Measurements from ENCODE around the gene SLC13A3. TPM values are rescaled to one million over a fixed set of nuclear protein-coding genes. Genes with fewer than 3 reads are reported as not detected.

The SLC13A3 gene
- total RNA-seq, 5 donors from 2014 or later (not counting 1 experiment from before 2014, with no cell fraction given), result 0.16 to 0.49 (median 0.33) TPM; not detected in 1

DNA sequence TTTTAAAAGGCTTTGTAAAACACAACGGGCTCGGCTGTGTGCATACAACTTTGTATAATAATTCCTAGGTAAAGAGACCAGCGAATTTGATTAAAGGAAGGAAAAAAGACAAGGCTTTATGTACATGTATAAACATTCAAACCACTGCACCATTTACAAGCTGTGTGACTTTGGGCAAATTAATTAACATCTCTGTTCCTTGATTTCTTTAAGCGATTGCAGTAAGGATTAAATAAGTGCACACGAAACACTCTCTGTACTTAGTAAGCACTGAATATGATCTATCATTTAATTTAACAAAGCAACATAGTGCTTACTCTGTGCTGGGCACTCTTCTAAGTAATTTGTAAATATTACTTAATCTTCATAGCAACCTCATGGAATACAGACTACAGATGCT lies 81.3 kb downstream of the SLC13A3 start:
- H3K4me1 ChIP-seq (ENCODE audit: control insufficient read depth in 1 of 2, extremely low read depth in 1 of 2, insufficient read depth in 2 of 2, low read length in 2 of 2), result no peaks in the 10 kb centered on the region
- H3K4me3 ChIP-seq (ENCODE audit: control insufficient read depth in 1 of 2, extremely low read depth in 1 of 2, low read length in 1 of 2), result no peak overlapping the region
- no CpG with 5 or more reads among the region's 5 CpGs for WGBS (ENCODE audit: insufficient coverage)
- Mint-ChIP-seq H3K9me3 (no peaks in the 10 kb centered on the region), H3K27me3 (peaks cover 10 to 26% of the 10 kb centered on the region in 2 donors), H3K4me1 (no peaks in the 10 kb centered on the region), H3K4me3 (no peak overlapping the region), H3K36me3 (no peaks in the 10 kb centered on the region), H3K27ac (no peak overlapping the region)
- ATAC-seq (replicated peaks in 1 of 4), result no peak
- peaks cover 0 to 15% of the 10 kb centered on the region in 2 experiments for H3K27me3 ChIP-seq (replicated peaks in 1 of 2; ENCODE audit: control insufficient read depth in 2 of 2, extremely low read depth in 1 of 2, insufficient read depth in 2 of 2, low read length in 1 of 2)
- H3K9me3 ChIP-seq, result no peaks in the 10 kb centered on the region
- H3K36me3 ChIP-seq (ENCODE audit: control insufficient read depth in 2 of 2, extremely low read depth in 1 of 2, insufficient read depth in 1 of 2, low read length in 1 of 2), result no peaks in the 10 kb centered on the region
- DNase-seq, result no peak
- CTCF ChIA-PET, result no interaction called here
- POLR2A ChIA-PET, result no interaction called here
- H3K27ac ChIP-seq (ENCODE audit: low read length), result no peak overlapping the region

DNA sequence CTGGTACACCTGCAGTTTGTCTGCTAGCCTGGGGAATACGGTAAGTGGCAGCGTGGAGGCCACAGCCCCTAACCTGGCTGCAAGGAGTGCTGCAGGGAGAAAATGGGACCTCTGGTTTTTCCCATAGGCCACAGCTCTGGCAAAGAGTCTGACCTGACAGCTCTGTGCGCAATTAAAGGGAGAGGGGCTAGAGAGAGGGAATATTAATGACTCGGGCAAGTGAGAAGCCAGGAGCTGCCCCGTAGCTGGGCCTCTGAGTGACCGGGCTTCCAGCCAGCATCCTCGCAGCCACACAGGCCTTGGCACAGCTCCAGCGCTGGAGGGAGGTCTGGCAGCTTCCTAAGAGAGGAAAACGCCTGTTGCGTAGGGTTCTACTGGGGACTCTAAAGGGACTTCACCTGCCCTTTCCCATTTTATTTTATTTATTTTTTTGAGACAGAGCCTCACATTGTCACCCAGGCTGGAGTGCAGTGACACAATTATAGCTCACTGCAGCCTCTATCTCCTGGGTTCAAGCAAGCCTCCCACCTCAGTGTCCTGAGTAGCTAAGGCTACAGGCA lies 82.6 kb downstream of the SLC13A3 start:
- Mint-ChIP-seq H3K27me3 (peaks cover 9 to 19% of the 10 kb centered on the region in 2 donors), H3K9me3 (no peaks in the 10 kb centered on the region), H3K27ac (no peak overlapping the region), H3K36me3 (no peaks in the 10 kb centered on the region), H3K4me1 (no peaks in the 10 kb centered on the region), H3K4me3 (no peak overlapping the region)
- no peaks in the 10 kb centered on the region for H3K36me3 ChIP-seq (ENCODE audit: control insufficient read depth in 2 of 2, extremely low read depth in 1 of 2, insufficient read depth in 1 of 2, low read length in 1 of 2)
- no peak overlapping the region for H3K27ac ChIP-seq (ENCODE audit: low read length)
- ChIA-PET CTCF (no interaction called here), POLR2A (no interaction called here)
- ATAC-seq (replicated peaks in 1 of 4) (no peak), DNase-seq (no peak)
- H3K9me3 ChIP-seq, result no peaks in the 10 kb centered on the region
- WGBS (ENCODE audit: insufficient coverage), result 70% methylated on average over 7 of the region's 10 CpGs
- H3K4me3 ChIP-seq (ENCODE audit: control insufficient read depth in 1 of 2, extremely low read depth in 1 of 2, low read length in 1 of 2), result no peak overlapping the region
- H3K4me1 ChIP-seq (ENCODE audit: control insufficient read depth in 1 of 2, extremely low read depth in 1 of 2, insufficient read depth in 2 of 2, low read length in 2 of 2), result no peaks in the 10 kb centered on the region
- peaks cover 0 to 22% of the 10 kb centered on the region in 2 experiments for H3K27me3 ChIP-seq (replicated peaks in 1 of 2; ENCODE audit: control insufficient read depth in 2 of 2, extremely low read depth in 1 of 2, insufficient read depth in 2 of 2, low read length in 1 of 2)

DNA sequence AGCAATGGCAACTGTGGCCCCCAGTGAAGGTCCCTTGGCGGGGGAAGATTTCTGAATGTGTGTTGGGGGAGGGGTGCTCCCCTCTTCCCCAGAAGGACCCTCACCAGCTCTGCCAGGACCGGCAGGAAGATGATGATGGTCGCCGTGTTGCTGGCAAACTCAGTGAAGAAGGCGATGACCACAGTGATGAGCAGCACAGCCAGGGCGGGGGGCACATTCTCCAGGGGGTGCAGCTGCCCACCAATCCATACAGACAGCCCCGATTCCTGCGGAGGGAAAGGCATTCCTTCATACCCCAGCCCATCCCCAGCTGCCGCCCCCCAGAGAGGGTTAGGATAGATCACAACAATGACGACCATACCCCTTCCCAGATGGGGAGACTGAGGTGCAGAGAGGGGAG lies 85.1 kb downstream of the SLC13A3 start:
- Mint-ChIP-seq H3K4me1 (no peaks in the 10 kb centered on the region), H3K27me3 (peaks cover 6 to 17% of the 10 kb centered on the region in 2 donors), H3K27ac (no peak overlapping the region), H3K36me3 (no peaks in the 10 kb centered on the region), H3K4me3 (no peak overlapping the region), H3K9me3 (no peaks in the 10 kb centered on the region)
- H3K9me3 ChIP-seq, result no peaks in the 10 kb centered on the region
- peaks cover 0 to 28% of the 10 kb centered on the region in 2 experiments for H3K27me3 ChIP-seq (replicated peaks in 1 of 2; ENCODE audit: control insufficient read depth in 2 of 2, extremely low read depth in 1 of 2, insufficient read depth in 2 of 2, low read length in 1 of 2)
- H3K4me3 ChIP-seq (ENCODE audit: control insufficient read depth in 1 of 2, extremely low read depth in 1 of 2, low read length in 1 of 2), result no peak overlapping the region
- H3K36me3 ChIP-seq (ENCODE audit: control insufficient read depth in 2 of 2, extremely low read depth in 1 of 2, insufficient read depth in 1 of 2, low read length in 1 of 2), result no peaks in the 10 kb centered on the region
- POLR2A ChIA-PET, result no interaction called here
- peaks cover 0 to 4% of the 10 kb centered on the region in 2 experiments for H3K4me1 ChIP-seq (ENCODE audit: control insufficient read depth in 1 of 2, extremely low read depth in 1 of 2, insufficient read depth in 2 of 2, low read length in 2 of 2)
- 70% methylated on average over 2 of the region's 10 CpGs for WGBS (ENCODE audit: insufficient coverage)
- CTCF ChIA-PET, result no interaction called here
- no peak for ATAC-seq (replicated peaks in 1 of 4)
- DNase-seq, result no peak
- H3K27ac ChIP-seq (ENCODE audit: low read length), result no peak overlapping the region

DNA sequence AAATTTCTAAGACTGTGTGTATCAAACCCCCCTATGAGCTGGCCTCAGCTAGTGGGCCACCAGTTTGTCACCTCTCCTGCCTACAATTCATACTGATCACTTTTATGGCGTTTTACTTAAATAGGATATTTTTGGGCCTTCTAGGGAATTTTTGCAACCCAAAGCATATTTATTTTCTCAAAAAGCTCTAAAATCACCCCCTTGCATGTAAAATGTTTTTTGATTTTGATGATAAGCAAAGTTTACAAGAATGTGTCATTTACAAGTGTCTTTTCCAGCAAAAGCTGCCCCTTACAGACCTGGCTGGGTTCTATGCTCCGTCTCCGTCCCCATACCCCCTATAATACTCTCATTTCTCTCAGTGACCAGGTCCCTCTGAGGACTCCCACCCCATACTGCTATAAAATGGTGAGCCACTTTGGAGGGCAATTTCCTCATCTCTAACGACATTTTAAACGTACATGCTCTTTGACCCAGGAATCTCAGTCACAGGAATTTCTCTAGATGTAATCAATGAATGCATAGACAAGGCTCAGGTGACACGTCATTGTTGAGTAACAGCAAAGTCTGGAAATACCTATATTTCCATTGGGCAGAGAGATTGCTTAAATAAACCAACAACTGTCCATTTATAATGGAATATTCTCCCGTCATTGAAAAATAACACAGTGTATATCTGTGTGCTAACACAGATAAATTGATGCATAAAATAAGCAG lies 86.9 kb downstream of the SLC13A3 start:
- WGBS (ENCODE audit: insufficient coverage), result 84% methylated on average over 3 of the region's 7 CpGs
- CTCF ChIA-PET, result no interaction called here
- no peaks in the 10 kb centered on the region for H3K9me3 Mint-ChIP-seq

DNA sequence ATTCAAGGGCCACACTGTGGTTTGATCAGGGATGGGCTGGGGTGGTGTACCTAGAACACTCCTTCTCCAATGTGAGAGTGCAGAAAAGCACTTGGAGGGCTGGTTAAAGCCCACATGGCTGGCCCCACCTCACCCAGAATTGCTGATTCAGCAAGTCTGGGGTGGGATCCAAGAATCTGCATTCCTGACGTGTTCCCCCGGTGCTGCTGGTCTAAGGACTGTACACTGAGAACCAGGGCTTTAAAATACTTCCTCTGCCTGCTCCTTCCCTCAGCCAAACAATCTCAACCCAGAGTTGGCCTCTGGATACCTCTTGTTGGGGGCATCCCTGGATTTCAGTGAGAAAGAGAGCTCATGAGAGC lies 87.4 kb downstream of the SLC13A3 start:
- ATAC-seq (replicated peaks in 1 of 4) (no peak), DNase-seq (no peak)
- Histone ChIP-seq H3K9me3 (no peaks in the 10 kb centered on the region), H3K36me3 (ENCODE audit: control insufficient read depth in 2 of 2, extremely low read depth in 1 of 2, insufficient read depth in 1 of 2, low read length in 1 of 2) (no peaks in the 10 kb centered on the region), H3K4me3 (ENCODE audit: control insufficient read depth in 1 of 2, extremely low read depth in 1 of 2, low read length in 1 of 2) (no peak overlapping the region), H3K4me1 (ENCODE audit: control insufficient read depth in 1 of 2, extremely low read depth in 1 of 2, insufficient read depth in 2 of 2, low read length in 2 of 2) (peaks cover 0 to 4% of the 10 kb centered on the region in 2 experiments), H3K27me3 (replicated peaks in 1 of 2; ENCODE audit: control insufficient read depth in 2 of 2, extremely low read depth in 1 of 2, insufficient read depth in 2 of 2, low read length in 1 of 2) (peaks cover 0 to 28% of the 10 kb centered on the region in 2 experiments), H3K27ac (ENCODE audit: low read length) (no peak overlapping the region)
- 83% methylated on average over 2 of the region's 2 CpGs for WGBS (ENCODE audit: insufficient coverage)
- Mint-ChIP-seq H3K36me3 (no peaks in the 10 kb centered on the region), H3K4me1 (peaks cover 0 to 8% (median 0%) of the 10 kb centered on the region in 3 donors), H3K9me3 (no peaks in the 10 kb centered on the region), H3K27ac (no peak overlapping the region), H3K27me3 (peaks cover 6 to 13% of the 10 kb centered on the region in 2 donors), H3K4me3 (no peak overlapping the region)
- ChIA-PET CTCF (no interaction called here), POLR2A (no interaction called here)

More for the DNA sequence above, 86.9 kb downstream of the SLC13A3 start:
- H3K27me3 ChIP-seq (replicated peaks in 1 of 2; ENCODE audit: control insufficient read depth in 2 of 2, extremely low read depth in 1 of 2, insufficient read depth in 2 of 2, low read length in 1 of 2), result peaks cover 0 to 28% of the 10 kb centered on the region in 2 experiments
- H3K27ac Mint-ChIP-seq, result no peak overlapping the region
- H3K4me1 ChIP-seq (ENCODE audit: control insufficient read depth in 1 of 2, extremely low read depth in 1 of 2, insufficient read depth in 2 of 2, low read length in 2 of 2), result peaks cover 0 to 4% of the 10 kb centered on the region in 2 experiments
- no peak overlapping the region for H3K27ac ChIP-seq (ENCODE audit: low read length)
- H3K27me3 Mint-ChIP-seq, result peaks cover 6 to 13% of the 10 kb centered on the region in 2 donors
- no peaks in the 10 kb centered on the region for H3K9me3 ChIP-seq
- DNase-seq, result no peak
- H3K4me1 Mint-ChIP-seq, result peaks cover 0 to 8% (median 0%) of the 10 kb centered on the region in 3 donors
- H3K36me3 Mint-ChIP-seq, result no peaks in the 10 kb centered on the region
- H3K36me3 ChIP-seq (ENCODE audit: control insufficient read depth in 2 of 2, extremely low read depth in 1 of 2, insufficient read depth in 1 of 2, low read length in 1 of 2), result no peaks in the 10 kb centered on the region
- H3K4me3 Mint-ChIP-seq, result no peak overlapping the region
- POLR2A ChIA-PET, result no interaction called here
- H3K4me3 ChIP-seq (ENCODE audit: control insufficient read depth in 1 of 2, extremely low read depth in 1 of 2, low read length in 1 of 2), result no peak overlapping the region
- ATAC-seq (replicated peaks in 1 of 4), result no peak

DNA sequence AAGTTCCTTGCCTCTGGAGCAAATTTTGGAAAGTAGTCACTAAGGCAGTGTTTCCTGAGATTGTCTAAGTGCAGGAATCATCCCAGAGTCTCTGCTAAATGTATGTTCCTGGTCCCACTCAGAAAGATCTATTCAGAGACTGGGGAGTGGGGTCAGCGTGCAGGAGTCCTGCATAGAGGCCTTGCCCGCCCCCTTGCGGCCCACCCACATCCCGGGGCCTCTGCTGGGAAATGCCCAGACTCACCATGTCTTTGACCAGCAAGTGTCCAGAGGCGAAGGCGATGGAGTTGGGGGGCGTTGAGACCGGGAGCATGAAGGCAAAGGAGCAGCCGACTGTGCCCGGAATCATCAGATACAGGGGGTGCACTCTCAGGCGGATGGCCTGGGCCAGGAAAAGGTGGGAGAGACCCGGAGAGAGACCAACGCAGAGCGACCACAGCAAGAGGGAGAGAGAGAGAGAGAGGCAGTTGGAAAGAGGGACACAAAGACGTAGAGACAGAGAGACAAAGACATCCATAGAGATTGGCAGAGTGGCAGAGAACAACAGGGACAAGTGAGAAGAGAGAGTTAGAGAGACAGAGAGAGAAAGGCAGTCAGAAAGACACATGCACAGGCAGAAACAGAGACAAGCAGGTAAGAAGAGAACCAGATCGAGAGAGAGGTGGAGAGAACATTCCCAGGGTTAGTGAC lies 87.9 kb downstream of the SLC13A3 start:
- no peaks in the 10 kb centered on the region for H3K36me3 ChIP-seq (ENCODE audit: control insufficient read depth in 2 of 2, extremely low read depth in 1 of 2, insufficient read depth in 1 of 2, low read length in 1 of 2)
- peaks cover 0 to 24% of the 10 kb centered on the region in 2 experiments for H3K27me3 ChIP-seq (replicated peaks in 1 of 2; ENCODE audit: control insufficient read depth in 2 of 2, extremely low read depth in 1 of 2, insufficient read depth in 2 of 2, low read length in 1 of 2)
- Mint-ChIP-seq H3K27ac (no peak overlapping the region), H3K4me3 (no peak overlapping the region), H3K4me1 (peaks cover 0 to 8% (median 0%) of the 10 kb centered on the region in 3 donors), H3K27me3 (peaks cover 6 to 13% of the 10 kb centered on the region in 2 donors), H3K9me3 (no peaks in the 10 kb centered on the region), H3K36me3 (no peaks in the 10 kb centered on the region)
- WGBS (ENCODE audit: insufficient coverage), result 80% methylated on average over 15 of the region's 16 CpGs
- no peak overlapping the region for H3K4me3 ChIP-seq (ENCODE audit: control insufficient read depth in 1 of 2, extremely low read depth in 1 of 2, low read length in 1 of 2)
- ChIA-PET CTCF (no interaction called here), POLR2A (no interaction called here)
- ATAC-seq (replicated peaks in 1 of 4), result no peak
- peaks cover 0 to 4% of the 10 kb centered on the region in 2 experiments for H3K4me1 ChIP-seq (ENCODE audit: control insufficient read depth in 1 of 2, extremely low read depth in 1 of 2, insufficient read depth in 2 of 2, low read length in 2 of 2)
- H3K9me3 ChIP-seq, result no peaks in the 10 kb centered on the region
- no peak for DNase-seq
- H3K27ac ChIP-seq (ENCODE audit: low read length), result no peak overlapping the region
